GM12878 (cell line): ENCODE measurements around the gene VASH2. TPM values are rescaled to one million over a fixed set of nuclear protein-coding genes. Genes with fewer than 3 reads are reported as not detected.
A peak's percentile ranks its signal among the peaks of the same experiment; 100 is the strongest.

Source experiments
- ATF7 ChIP-seq: fragments of 450-650 bp; IDR thresholded peaks from 2 replicates; pipeline ENCODE4 v1.6.1; 2016; ENCODE audit warnings: low read depth, mild to moderate bottlenecking
- BHLHE40 ChIP-seq, 2 experiments: fragments of 450-650 bp in 1 of 2; IDR thresholded peaks; 2 replicates each; pipeline ENCODE4 v1.6.1; 2011 to 2017; ENCODE audit warnings: low read depth in 2 of 2, borderline replicate concordance in 1 of 2, improper control_type of control experiment in 1 of 2, low read length in 1 of 2, mild to moderate bottlenecking in 1 of 2
- BMI1 ChIP-seq: fragments of 450-650 bp; IDR thresholded peaks from 2 replicates; pipeline ENCODE4 v1.6.1; 2016; ENCODE audit warnings: mild to moderate bottlenecking, moderate library complexity, borderline replicate concordance
- CBX5 ChIP-seq: sonication (generic); IDR thresholded peaks from 2 replicates; pipeline ENCODE4 v1.6.1; 2016; ENCODE audit warnings: low read depth, moderate library complexity, mild to moderate bottlenecking, inconsistent platforms
- EP300 ChIP-seq, 2 experiments: fragments of 150-350 bp in 1 of 2; IDR thresholded peaks; 2 replicates each; pipeline ENCODE4 v1.6.1; 2011 to 2012; ENCODE audit warnings: low read depth in 2 of 2, low read length in 2 of 2, borderline replicate concordance in 1 of 2, improper control_type of control experiment in 1 of 2, inconsistent platforms in 1 of 2; ENCODE audit not compliant: control insufficient read depth in 1 of 2
- MTA2 ChIP-seq: fragments of 450-650 bp; IDR thresholded peaks from 2 replicates; pipeline ENCODE4 v1.6.1; 2016; ENCODE audit warnings: low read depth, mild to moderate bottlenecking, moderate library complexity
- PAX8 ChIP-seq: fragments of 450-650 bp; IDR thresholded peaks from 2 replicates; pipeline ENCODE4 v1.6.1; 2017; ENCODE audit warnings: mild to moderate bottlenecking, moderate library complexity
- RAD21 ChIP-seq: IDR thresholded peaks from 2 replicates; pipeline ENCODE4 v1.6.1; 2011; ENCODE audit warnings: mild to moderate bottlenecking, low read depth, low read length, moderate library complexity; ENCODE audit not compliant: insufficient read depth
- RAD51 ChIP-seq: fragments of 450-650 bp; IDR thresholded peaks from 2 replicates; pipeline ENCODE4 v1.6.1; 2016; ENCODE audit warnings: moderate library complexity, mild to moderate bottlenecking, inconsistent platforms
- SMARCA5 ChIP-seq: fragments of 450-650 bp; IDR thresholded peaks from 2 replicates; pipeline ENCODE4 v1.6.1; 2017; ENCODE audit warnings: mild to moderate bottlenecking
- SPI1 ChIP-seq: IDR thresholded peaks from 2 replicates; pipeline ENCODE4 v1.6.1; 2011; ENCODE audit warnings: low read depth, mild to moderate bottlenecking, low read length, moderate library complexity, borderline replicate concordance; ENCODE audit not compliant: insufficient read depth
- SRF ChIP-seq, 2 experiments: IDR thresholded peaks; 2 replicates each; pipeline ENCODE4 v1.6.1; 2011; ENCODE audit warnings: low read depth in 2 of 2, low read length in 2 of 2, mild to moderate bottlenecking in 1 of 2, moderate library complexity in 1 of 2
- TBL1XR1 ChIP-seq: IDR thresholded peaks from 2 replicates; pipeline ENCODE4 v1.6.1; 2012; ENCODE audit warnings: low read depth, low read length, improper control_type of control experiment
- YY1 ChIP-seq: IDR thresholded peaks from 2 replicates; pipeline ENCODE4 v1.6.1; 2011; ENCODE audit warnings: low read depth, mild to moderate bottlenecking, low read length
- polyA plus RNA-seq, 11 experiments: library from polyadenylated mRNA; depleted of rRNA in 4 of 11; unstranded in 6 of 11; stranded (reverse) in 5 of 11; fragments of >200 nt; fragmentation: Nextera tagmentation in 4 of 11; fragmentation: Illumina TruSeq in 1 of 11; extraction: Ambion mirVana in 4 of 11; extraction: Trizol in 1 of 11; gene quantifications; 1 replicate in 1 of 11; 2 replicates in 10 of 11; pipeline versions ENCODE4 v1.2.1 to v1.2.3, GENCODE V29; 2011 to 2016; ENCODE audit warnings: inconsistent platforms in 2 of 11, missing spikeins in 2 of 11, low read depth in 1 of 11
- total RNA-seq, 4 experiments: library from RNA; depleted of rRNA in 3 of 4; stranded (reverse); fragments of >200 nt in 3 of 4; fragmentation: Illumina TruSeq in 1 of 4; extraction: Trizol in 1 of 4; gene quantifications; 2 replicates each; pipeline versions ENCODE4 v1.2.1 to v1.2.3, GENCODE V29; 2013 to 2021
- TF ChIP-seq, protein P1 (sequence below): IDR thresholded peaks from 2 replicates; pipeline ENCODE4 v1.6.1; 2012; ENCODE audit warnings: mild to moderate bottlenecking, low read depth, low read length

VASH2 gene
- total and polyA plus RNA-seq, 10 of the 15 experiments (the other 5 are each of a cell fraction or from before 2014, with no cell fraction given) = 5.4 to 29.7 (median 21.7) TPM

GRCh38 chr1:213015099-213016050, 65.0 kb downstream of the VASH2 start, which contains the start of gene ANGEL2 (continued):
- TF ChIP-seq, protein P1, sequence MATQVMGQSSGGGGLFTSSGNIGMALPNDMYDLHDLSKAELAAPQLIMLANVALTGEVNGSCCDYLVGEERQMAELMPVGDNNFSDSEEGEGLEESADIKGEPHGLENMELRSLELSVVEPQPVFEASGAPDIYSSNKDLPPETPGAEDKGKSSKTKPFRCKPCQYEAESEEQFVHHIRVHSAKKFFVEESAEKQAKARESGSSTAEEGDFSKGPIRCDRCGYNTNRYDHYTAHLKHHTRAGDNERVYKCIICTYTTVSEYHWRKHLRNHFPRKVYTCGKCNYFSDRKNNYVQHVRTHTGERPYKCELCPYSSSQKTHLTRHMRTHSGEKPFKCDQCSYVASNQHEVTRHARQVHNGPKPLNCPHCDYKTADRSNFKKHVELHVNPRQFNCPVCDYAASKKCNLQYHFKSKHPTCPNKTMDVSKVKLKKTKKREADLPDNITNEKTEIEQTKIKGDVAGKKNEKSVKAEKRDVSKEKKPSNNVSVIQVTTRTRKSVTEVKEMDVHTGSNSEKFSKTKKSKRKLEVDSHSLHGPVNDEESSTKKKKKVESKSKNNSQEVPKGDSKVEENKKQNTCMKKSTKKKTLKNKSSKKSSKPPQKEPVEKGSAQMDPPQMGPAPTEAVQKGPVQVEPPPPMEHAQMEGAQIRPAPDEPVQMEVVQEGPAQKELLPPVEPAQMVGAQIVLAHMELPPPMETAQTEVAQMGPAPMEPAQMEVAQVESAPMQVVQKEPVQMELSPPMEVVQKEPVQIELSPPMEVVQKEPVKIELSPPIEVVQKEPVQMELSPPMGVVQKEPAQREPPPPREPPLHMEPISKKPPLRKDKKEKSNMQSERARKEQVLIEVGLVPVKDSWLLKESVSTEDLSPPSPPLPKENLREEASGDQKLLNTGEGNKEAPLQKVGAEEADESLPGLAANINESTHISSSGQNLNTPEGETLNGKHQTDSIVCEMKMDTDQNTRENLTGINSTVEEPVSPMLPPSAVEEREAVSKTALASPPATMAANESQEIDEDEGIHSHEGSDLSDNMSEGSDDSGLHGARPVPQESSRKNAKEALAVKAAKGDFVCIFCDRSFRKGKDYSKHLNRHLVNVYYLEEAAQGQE = no peak
- TF ChIP-seq BMI1 (no peak), BHLHE40 (IDR thresholded peaks at IDR 0.05; ENCODE audit: borderline replicate concordance in 1 of 2, low read depth in 2 of 2, low read length in 1 of 2) (peak in 1 of 2 experiments; percentile 16; a peak in 1 of 4 replicates), TBL1XR1 (no peak), YY1 (peak; percentile 99), SMARCA5 (peak; percentile 62; the same call in 1 of the 2 replicates), ATF7 (peak; percentile 47; the same call in 1 of the 2 replicates), PAX8 (no peak), EP300 (IDR thresholded peaks at IDR 0.05; ENCODE audit: borderline replicate concordance in 1 of 2, control insufficient read depth in 1 of 2, low read depth in 2 of 2, low read length in 2 of 2) (no peak; a peak in 1 of 4 replicates), RAD51 (no peak), SPI1 (peak; percentile 45), RAD21 (no peak), SRF (IDR thresholded peaks at IDR 0.05; ENCODE audit: low read depth in 2 of 2, low read length in 2 of 2) (no peak), MTA2 (no peak; the same call in 1 of the 2 replicates), CBX5 (0 out of 2 replicates have a peak, but pooled peaks have one; percentile 13)
- TF ChIP-seq, all 136 proteins: peak for 46
